Measurements from ENCODE around the gene CCDC70.

DNA sequence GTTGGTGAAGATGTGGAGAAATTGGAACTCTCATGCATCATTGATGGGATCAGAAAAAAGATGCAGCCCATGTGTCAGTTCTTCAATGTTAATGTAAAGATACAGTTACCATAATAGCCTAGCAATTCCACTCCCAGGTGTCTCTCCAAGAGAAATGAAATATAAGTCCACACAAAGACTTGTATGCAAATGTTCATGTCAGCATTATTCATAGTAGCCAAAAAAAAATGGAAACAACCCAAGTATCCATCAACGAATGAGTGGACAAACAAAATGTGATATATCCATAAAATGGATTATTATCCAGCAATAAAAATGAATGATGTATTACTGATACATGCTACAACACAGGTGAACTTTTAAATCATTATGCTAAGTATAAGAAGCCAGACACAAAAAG lies 38.7 kb downstream of the CCDC70 start:
- no peak for TF ChIP-seq ZSCAN30 (tag by site-specific recombination; IDR thresholded peaks at IDR 0.05)
- no peak for TF ChIP-seq ZNF274 (IDR thresholded peaks at IDR 0.05; ENCODE audit: low read length)
- no peak for TF ChIP-seq ZNF274 (tag by site-specific recombination; IDR thresholded peaks at IDR 0.05; ENCODE audit: borderline replicate concordance)
- TF ChIP-seq ZNF335 (tag by site-specific recombination; conservative IDR thresholded peaks at IDR 0.05), result no peak
- TF ChIP-seq, protein P1, sequence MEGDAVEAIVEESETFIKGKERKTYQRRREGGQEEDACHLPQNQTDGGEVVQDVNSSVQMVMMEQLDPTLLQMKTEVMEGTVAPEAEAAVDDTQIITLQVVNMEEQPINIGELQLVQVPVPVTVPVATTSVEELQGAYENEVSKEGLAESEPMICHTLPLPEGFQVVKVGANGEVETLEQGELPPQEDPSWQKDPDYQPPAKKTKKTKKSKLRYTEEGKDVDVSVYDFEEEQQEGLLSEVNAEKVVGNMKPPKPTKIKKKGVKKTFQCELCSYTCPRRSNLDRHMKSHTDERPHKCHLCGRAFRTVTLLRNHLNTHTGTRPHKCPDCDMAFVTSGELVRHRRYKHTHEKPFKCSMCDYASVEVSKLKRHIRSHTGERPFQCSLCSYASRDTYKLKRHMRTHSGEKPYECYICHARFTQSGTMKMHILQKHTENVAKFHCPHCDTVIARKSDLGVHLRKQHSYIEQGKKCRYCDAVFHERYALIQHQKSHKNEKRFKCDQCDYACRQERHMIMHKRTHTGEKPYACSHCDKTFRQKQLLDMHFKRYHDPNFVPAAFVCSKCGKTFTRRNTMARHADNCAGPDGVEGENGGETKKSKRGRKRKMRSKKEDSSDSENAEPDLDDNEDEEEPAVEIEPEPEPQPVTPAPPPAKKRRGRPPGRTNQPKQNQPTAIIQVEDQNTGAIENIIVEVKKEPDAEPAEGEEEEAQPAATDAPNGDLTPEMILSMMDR (tag by site-specific recombination; IDR thresholded peaks at IDR 0.05), result no peak
- TF ChIP-seq, protein P2, sequence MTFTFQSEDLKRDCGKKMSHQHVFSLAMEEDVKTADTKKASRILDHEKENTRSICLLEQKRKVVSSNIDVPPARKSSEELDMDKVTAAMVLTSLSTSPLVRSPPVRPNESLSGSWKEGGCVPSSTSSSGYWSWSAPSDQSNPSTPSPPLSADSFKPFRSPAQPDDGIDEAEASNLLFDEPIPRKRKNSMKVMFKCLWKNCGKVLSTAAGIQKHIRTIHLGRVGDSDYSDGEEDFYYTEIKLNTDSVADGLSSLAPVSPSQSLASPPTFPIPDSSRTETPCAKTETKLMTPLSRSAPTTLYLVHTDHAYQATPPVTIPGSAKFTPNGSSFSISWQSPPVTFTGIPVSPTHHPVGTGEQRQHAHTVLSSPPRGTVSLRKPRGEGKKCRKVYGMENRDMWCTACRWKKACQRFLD (tag by site-specific recombination; IDR thresholded peaks at IDR 0.05), result no peak
- TF ChIP-seq ZNF514 (tag by site-specific recombination; IDR thresholded peaks at IDR 0.05), result no peak

Measured in HEK293 (cell line).